Loucy (cell line): ENCODE data around the gene CCDC138.

ENCODE experiments used
- H2AFZ ChIP-seq: fragments of 200-600 bp; sonication (generic); 2 replicates; pipeline ENCODE4 v1.6.0; 2016; ENCODE audit warnings: antibody characterized with exemption, mild to moderate bottlenecking, low read length, moderate library complexity
- H3F3A ChIP-seq: fragments of 200-600 bp; 2 replicates; pipeline ENCODE4 v1.6.0; 2016; ENCODE audit warnings: antibody characterized with exemption, low read depth, mild to moderate bottlenecking
- H3K27me3 ChIP-seq: fragments of 200-600 bp; sonication (generic); 2 replicates; pipeline ENCODE4 v1.6.1; 2014; ENCODE audit warnings: low read length, mild to moderate bottlenecking; ENCODE audit not compliant: insufficient read depth, poor library complexity, severe bottlenecking
- H3K36me3 ChIP-seq: fragments of 200-600 bp; sonication (generic); 2 replicates; pipeline ENCODE4 v1.6.1; 2016; ENCODE audit warnings: low read length; ENCODE audit not compliant: insufficient read depth
- H3K4me1 ChIP-seq: fragments of 200-600 bp; sonication (generic); 2 replicates; pipeline ENCODE4 v1.5.1; 2014; ENCODE audit warnings: low read length, mild to moderate bottlenecking; ENCODE audit not compliant: insufficient read depth, poor library complexity, severe bottlenecking
- H3K4me2 ChIP-seq: fragments of 200-600 bp; sonication (generic); 2 replicates; pipeline ENCODE4 v1.6.0; 2014; ENCODE audit warnings: antibody characterized with exemption, low read length, low read depth, mild to moderate bottlenecking; ENCODE audit not compliant: poor library complexity, severe bottlenecking
- H3K4me3 ChIP-seq: fragments of 200-600 bp; sonication (generic); 2 replicates; pipeline ENCODE4 v1.5.1; 2014; ENCODE audit warnings: low read length, mild to moderate bottlenecking, mixed read lengths; ENCODE audit not compliant: poor library complexity, severe bottlenecking
- H3K79me2 ChIP-seq: fragments of 200-600 bp; sonication (generic); 2 replicates; pipeline ENCODE4 v1.6.1; 2014; ENCODE audit warnings: low read length; ENCODE audit not compliant: insufficient read depth
- H3K9ac ChIP-seq: fragments of 200-600 bp; sonication (generic); 2 replicates; pipeline ENCODE4 v1.6.0; 2014; ENCODE audit warnings: mild to moderate bottlenecking, low read depth, low read length, moderate library complexity; ENCODE audit not compliant: poor library complexity, severe bottlenecking
- H3K9me2 ChIP-seq: fragments of 200-600 bp; sonication (generic); replicated peaks from 2 replicates; pipeline ENCODE4 v1.6.1; 2016; ENCODE audit warnings: low read depth, low read length, mixed read lengths
- H3K9me3 ChIP-seq: fragments of 200-600 bp; sonication (generic); 2 replicates; pipeline ENCODE4 v1.6.1; 2014; ENCODE audit warnings: mild to moderate bottlenecking, antibody characterized with exemption, low read length, low read depth; ENCODE audit not compliant: insufficient read depth
- H4K20me1 ChIP-seq: fragments of 200-600 bp; sonication (generic); 2 replicates; pipeline ENCODE4 v1.6.0; 2014; ENCODE audit warnings: antibody characterized with exemption, low read length, mild to moderate bottlenecking; ENCODE audit not compliant: insufficient read depth, poor library complexity, severe bottlenecking
- EZH2phosphoT487 ChIP-seq: fragments of 200-600 bp; IDR thresholded peaks from 2 replicates; pipeline ENCODE4 v1.6.1; 2018; ENCODE audit warnings: antibody characterized with exemption, mild to moderate bottlenecking, moderate library complexity, borderline replicate concordance
- TF ChIP-seq, protein P1 (sequence below): fragments of 200-600 bp; sonication (generic); conservative IDR thresholded peaks from 2 replicates; pipeline ENCODE4 v1.5.1; 2014; ENCODE audit warnings: mild to moderate bottlenecking, antibody characterized with exemption, low read length

CCDC138 gene

DNA sequence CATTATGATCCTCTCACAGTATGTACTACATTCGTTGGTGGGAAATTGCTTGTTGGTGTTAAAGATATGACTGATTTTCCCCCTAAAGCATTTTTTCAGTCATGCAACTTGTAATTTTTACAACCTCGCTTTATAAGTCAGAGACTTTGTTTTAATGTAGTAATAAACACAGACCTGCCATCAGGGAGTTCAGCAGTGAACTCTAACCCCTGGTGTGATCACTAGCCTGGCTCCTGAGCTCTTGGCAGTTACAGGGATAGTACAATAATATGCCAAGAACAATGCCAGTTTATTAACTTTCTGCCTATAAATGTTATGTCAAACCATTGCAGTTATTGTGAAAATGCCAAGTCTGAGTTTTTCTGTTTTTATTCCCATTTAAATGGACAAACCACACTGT lies 108.6 kb downstream of the CCDC138 start:
- no peak overlapping the region for H3K9ac ChIP-seq
- H3K4me1 ChIP-seq, result peaks cover 11% of the 10 kb centered on the region
- H3K9me2 ChIP-seq, result no peaks in the 10 kb centered on the region
- H3K4me2 ChIP-seq, result no peak overlapping the region
- no peaks in the 10 kb centered on the region for H3K36me3 ChIP-seq
- H3K27me3 ChIP-seq, result no peaks in the 10 kb centered on the region
- H3K9me3 ChIP-seq, result peaks cover 3% of the 10 kb centered on the region; the same call in 1 of the 2 replicates
- no peak overlapping the region for H2AFZ ChIP-seq
- TF ChIP-seq, protein P1, sequence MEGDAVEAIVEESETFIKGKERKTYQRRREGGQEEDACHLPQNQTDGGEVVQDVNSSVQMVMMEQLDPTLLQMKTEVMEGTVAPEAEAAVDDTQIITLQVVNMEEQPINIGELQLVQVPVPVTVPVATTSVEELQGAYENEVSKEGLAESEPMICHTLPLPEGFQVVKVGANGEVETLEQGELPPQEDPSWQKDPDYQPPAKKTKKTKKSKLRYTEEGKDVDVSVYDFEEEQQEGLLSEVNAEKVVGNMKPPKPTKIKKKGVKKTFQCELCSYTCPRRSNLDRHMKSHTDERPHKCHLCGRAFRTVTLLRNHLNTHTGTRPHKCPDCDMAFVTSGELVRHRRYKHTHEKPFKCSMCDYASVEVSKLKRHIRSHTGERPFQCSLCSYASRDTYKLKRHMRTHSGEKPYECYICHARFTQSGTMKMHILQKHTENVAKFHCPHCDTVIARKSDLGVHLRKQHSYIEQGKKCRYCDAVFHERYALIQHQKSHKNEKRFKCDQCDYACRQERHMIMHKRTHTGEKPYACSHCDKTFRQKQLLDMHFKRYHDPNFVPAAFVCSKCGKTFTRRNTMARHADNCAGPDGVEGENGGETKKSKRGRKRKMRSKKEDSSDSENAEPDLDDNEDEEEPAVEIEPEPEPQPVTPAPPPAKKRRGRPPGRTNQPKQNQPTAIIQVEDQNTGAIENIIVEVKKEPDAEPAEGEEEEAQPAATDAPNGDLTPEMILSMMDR, result no peak
- no peak for TF ChIP-seq EZH2phosphoT487
- H3F3A ChIP-seq, result no peaks in the 10 kb centered on the region
- no peaks in the 10 kb centered on the region for H3K79me2 ChIP-seq
- no peaks in the 10 kb centered on the region for H4K20me1 ChIP-seq
- H3K4me3 ChIP-seq, result no peak overlapping the region

DNA sequence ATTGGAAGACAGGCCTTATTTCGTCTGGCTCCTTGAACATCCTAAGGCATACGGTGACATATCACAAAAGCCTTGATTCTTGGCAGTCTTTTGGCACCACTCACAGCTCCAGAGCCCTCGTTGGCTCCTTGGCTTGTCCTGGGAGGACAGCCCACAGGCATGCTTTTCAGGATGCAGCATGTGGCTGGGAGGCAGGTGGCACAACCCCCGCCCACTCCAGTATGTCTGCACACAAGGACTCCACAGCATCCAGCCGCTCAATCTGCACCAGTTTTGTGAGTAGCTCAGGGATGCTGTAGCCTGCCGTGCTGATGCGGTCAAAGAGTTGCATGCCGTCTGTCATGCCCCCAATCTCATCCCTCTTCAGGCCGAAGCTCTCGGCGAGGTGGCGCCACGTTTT lies 110.2 kb downstream of the CCDC138 start:
- H3F3A ChIP-seq, result no peaks in the 10 kb centered on the region
- H4K20me1 ChIP-seq, result no peaks in the 10 kb centered on the region
- no peak overlapping the region for H3K4me2 ChIP-seq
- H3K9me2 ChIP-seq, result no peaks in the 10 kb centered on the region
- no peak overlapping the region for H3K4me3 ChIP-seq
- no peaks in the 10 kb centered on the region for H3K9me3 ChIP-seq
- H3K79me2 ChIP-seq, result no peaks in the 10 kb centered on the region
- H3K4me1 ChIP-seq, result peaks cover 11% of the 10 kb centered on the region
- no peak for TF ChIP-seq EZH2phosphoT487
- TF ChIP-seq, protein P1, result no peak
- H3K27me3 ChIP-seq, result no peaks in the 10 kb centered on the region
- no peaks in the 10 kb centered on the region for H3K36me3 ChIP-seq
- H3K9ac ChIP-seq, result no peak overlapping the region
- no peak overlapping the region for H2AFZ ChIP-seq

DNA sequence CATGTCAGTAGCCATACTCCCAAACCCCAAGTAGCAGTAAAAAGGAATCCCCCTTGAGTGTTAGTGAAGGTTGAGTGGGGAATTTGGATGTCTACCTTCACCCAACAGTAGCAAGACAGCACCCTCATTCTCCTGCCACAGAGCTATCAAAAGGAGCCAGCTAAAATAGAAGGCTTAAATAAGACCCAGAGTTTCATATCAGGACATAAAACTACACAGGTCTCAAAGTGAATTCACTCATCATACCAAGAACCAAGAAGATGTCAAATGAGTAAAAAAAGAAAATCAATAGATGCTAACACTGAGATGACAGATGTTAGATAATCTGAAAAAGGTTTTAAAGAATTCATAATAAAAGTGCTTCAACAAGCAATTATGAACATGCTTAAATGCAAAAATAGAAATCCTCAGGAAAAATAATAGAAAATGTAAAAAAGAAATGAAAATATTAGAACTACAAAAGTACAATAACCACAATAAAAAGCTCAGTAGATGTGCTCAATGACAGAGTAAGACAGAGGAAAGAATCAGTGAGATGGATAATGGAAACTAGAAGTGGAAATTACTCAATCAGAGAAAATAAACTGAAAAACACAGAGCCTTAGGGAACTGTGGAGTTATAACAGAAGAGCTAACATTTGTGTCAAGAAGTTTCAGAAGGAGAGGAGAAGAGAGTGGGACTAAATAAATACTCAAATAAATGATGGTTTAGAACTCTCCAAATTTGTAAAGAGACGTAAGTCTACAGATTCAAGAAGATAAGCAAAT lies 111.9 kb downstream of the CCDC138 start:
- Histone ChIP-seq H3K4me2 (no peak overlapping the region), H2AFZ (no peak overlapping the region), H3K9ac (no peak overlapping the region), H3K36me3 (no peaks in the 10 kb centered on the region), H3F3A (no peaks in the 10 kb centered on the region), H3K9me3 (no peaks in the 10 kb centered on the region), H3K9me2 (no peaks in the 10 kb centered on the region), H3K4me1 (peaks cover 11% of the 10 kb centered on the region), H3K79me2 (no peaks in the 10 kb centered on the region), H3K27me3 (no peaks in the 10 kb centered on the region), H3K4me3 (no peak overlapping the region), H4K20me1 (no peaks in the 10 kb centered on the region)
- no peak for TF ChIP-seq EZH2phosphoT487
- TF ChIP-seq, protein P1, result no peak
